NOMO-1 treated with dmso at 0.1 percent for 144 hours (cell line): ENCODE data around the gene BTG2.
"Not testable (repeated sequence)": the region's sequence is repeated elsewhere in the genome, so short reads cannot be mapped to it uniquely, and the experiment has no call there.

Experiments used
- DNase-seq: peaks from one replicate; lab custom pipeline; 2025; ENCODE audit not compliant: unreplicated experiment; lab: John Stamatoyannopoulos, UW

BTG2 gene, protein sequence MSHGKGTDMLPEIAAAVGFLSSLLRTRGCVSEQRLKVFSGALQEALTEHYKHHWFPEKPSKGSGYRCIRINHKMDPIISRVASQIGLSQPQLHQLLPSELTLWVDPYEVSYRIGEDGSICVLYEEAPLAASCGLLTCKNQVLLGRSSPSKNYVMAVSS

DNA sequence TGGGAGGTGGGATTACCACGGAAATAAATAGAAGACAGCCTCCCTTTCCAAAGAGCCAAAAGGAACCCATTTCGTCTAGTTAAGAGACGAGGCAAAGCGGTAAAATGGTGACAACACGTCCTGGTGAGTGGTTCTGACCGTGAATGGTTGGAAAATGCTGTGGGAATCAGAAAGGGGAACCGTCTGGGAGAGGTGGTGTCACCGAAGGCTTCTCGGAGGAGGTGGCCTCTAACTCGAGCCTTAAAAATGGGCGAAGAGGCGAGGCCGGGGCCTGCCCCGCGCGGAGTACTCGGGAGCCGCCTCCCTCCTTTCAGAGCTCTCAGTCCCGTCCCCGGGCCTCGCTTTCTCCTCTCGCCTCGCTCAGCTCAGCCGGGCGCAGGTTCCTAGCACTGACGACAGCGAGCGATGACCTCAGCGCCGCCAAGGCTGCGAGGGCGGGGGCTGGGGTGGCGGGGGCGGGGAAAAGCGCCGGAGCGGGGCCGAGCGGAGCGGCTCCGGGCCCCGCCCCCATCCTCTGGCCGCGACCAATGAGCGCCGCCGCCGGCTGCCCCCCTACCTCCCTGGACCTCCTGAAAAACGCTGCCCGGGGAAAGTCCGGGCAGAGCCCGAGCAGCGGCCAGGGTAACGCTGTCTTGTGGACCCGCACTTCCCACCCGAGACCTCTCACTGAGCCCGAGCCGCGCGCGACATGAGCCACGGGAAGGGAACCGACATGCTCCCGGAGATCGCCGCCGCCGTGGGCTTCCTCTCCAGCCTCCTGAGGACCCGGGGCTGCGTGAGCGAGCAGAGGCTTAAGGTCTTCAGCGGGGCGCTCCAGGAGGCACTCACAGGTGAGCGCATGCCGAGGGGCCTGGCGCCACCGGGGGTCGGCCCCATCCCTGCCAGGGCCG, at the start of gene BTG2:
TSS of gene BTG2 (plus strand) at position 601 of the 890 bp plus-strand sequence. CDS start at position 689, 88 bp downstream.
- peak; percentile 66 for DNase-seq

DNA sequence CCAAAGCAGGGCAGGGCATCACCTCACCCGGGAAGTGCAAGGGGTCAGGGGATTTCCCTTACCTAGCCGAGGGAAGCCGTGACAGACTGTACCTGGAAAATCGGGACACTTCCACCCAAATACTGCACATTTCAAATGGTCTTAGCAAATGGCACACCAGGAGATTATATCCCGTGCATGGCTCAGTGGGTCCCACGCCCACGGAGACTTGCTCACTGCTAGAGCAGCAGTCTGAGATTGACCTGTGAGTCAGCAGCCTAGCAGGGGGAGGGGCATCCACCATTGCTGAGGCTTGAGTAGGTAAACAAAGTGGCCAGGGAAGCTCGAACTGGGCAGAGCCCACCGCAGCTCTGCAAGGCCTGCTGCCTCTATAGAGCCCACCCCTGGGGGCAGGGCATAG, 48.7 kb upstream of the BTG2 start:
- DNase-seq, result not testable (repeated sequence)

DNA sequence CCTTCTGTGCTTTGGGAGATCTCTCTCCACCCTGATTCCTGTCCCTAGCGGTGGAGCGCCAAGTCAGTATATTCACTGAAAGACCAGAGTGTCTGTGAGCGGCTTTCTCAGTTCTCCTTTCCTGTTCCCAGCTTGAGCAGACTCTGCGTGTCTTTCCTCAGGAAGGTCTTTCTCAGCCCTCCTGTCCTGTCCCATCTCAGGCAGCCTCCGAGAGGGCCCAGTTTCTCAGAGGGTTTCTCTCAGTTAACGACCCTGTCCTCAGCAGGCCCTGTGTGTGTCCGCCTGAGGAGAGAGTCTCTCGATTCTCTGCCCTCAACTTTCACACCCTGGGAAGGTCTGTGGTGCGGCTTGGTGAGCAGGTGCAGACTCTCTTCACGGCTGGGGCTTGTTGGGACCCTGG, 41.8 kb upstream of the BTG2 start:
- peak; percentile 9 for DNase-seq

DNA sequence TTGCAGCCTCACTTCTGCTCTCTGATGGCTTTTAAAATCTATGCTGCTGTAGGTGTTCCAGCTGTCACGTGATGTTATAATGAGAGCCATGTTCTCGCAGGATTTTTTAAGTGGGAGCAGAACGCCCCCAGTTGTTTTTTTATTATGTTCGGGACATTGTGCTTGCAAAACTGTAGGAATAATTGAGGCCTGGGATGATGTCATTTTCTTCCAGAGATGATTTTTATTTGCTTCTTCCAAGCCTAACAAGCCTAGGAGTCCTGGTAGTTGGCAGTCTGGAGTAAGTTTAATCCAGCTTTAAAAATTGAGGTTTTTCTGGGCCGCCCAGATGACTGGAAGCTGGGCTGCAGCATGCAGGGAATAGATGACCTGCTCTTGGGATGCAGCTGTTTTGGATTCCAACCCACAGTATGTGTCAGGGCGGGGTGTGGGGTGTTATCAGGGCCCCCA, 41.2 kb upstream of the BTG2 start:
- DNase-seq, result no peak

DNA sequence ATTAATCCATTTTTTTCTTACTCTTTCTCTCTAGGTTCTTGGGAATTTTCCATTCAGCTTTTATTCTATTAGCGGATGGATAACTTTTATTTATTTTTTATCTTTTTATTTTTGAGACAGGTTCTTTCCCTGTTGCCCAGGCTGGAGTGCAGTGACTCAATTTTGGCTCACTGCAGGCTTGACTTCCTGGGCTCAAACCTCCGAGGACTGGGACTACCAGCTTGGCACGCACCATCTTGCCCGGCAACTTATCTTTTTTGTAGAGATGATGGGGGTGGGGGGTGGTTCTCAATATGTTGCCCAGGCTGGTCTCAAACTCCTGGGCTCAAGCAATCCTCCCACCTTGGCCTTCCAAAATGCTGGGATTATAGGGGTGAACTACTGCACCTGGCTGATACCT, 39.8 kb upstream of the BTG2 start:
- no peak for DNase-seq

DNA sequence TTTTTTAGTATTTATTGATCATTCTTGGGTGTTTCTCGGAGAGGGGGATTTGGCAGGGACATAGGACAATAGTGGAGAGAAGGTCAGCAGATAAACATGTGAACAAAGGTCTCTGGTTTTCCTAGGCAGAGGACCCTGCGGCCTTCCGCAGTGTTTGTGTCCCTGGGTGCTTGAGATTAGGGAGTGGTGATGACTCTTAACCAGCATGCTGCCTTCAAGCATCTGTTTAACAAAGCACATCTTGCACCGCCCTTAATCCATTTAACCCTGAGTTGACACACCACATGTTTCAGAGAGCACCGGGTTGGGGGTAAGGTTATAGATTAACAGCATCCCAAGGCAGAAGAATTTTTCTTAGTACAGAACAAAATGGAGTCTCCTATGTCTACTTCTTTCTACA, 39.2 kb upstream of the BTG2 start:
- not testable (repeated sequence) for DNase-seq

DNA sequence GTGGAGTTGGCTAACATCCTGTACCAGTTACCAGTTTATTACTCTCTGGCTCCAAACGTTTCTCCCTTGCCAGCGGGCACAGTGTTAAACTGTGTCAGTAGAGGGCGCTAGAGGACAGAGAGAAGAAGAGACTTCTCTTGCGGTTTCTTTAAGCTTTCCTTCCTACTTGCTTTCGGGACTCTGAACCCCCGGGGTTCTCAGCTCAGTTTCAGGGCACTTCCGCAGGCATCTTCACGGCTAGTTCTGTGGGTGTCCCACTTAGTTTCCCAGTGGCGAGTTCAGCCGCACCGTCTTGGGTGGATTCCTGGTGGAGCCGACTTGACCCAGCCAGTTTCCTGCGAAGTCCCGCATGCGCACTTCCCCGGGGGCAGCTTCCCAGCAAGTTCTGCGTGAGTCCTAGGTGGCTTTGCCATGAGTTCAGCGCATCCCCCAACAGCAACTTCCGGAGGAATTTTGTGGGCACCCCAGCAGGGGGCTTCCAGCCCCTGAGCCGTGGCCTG, 37.9 kb upstream of the BTG2 start:
- DNase-seq, result peak; percentile 67

DNA sequence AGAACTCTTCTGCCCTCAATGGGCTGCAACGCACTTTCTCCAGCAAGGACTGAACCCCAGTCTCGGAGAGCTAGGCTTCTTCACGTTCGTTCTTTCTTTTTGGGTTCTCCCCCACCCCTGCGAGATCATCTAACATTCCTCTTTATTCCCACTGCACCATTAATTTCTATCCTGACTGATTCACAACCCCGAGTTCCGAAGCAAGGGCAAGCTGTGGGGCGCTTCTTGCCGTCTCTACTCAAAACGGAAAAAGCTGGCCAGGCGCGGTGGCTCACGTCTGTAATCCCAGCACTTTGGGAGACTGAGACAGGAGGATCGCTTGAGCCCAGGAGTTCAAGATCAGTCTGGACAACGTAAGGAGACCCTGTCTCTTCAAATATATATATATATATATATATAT, 37.4 kb upstream of the BTG2 start:
- no peak for DNase-seq

DNA sequence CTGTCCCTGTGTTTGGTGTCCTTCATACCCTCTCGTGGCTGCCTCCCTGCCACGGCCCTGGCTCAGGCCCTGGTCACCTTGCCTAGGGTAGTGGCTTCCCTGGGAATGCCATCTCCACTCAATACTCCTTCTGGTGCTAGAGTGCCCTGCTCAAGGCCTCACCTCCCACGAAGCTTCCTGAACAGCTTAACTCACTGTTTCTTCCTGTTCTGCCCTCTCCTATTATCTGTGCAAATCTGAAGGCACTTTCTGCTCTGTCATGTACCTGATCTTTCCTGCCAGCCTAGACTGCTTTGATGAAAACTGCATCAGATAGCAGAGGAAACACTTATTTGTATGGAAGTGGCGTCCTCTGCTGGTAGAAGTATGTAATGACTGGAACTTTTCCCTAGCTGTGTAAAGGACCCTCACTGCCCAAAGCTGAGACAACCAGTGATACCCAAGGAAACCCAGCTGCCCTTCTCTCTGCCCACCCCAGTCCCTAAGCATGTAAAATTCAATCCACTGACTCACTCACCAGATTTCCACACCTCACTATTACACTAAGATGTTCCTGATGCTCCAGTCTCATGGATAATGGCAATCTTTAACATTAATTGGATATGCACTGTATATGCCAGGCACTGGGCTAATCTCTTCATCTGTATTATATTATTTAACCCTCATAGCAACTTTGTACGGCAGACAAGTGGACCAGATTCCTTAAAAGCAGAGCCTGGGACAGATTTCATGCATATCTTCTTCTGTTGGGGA, 36.2 kb upstream of the BTG2 start:
- DNase-seq, result peak; percentile 57

DNA sequence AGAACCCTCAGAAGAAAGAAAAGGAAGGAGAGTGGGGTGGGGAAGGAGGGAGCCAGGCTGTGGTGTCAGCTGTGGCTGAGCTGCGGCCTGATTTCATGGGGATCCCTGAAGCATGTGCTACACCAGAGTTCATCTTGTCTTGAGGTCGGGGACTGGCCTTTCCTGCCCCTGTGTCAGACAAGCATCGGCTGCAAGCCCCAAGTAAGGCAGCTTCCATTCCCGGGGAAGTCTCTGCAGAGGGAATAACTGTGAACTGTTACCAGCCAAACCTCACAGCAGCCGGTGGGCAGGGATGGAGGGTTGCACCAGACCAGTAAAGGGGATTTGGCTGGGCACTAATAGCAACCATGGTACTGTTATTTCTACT, 35.7 kb upstream of the BTG2 start:
- no peak for DNase-seq

DNA sequence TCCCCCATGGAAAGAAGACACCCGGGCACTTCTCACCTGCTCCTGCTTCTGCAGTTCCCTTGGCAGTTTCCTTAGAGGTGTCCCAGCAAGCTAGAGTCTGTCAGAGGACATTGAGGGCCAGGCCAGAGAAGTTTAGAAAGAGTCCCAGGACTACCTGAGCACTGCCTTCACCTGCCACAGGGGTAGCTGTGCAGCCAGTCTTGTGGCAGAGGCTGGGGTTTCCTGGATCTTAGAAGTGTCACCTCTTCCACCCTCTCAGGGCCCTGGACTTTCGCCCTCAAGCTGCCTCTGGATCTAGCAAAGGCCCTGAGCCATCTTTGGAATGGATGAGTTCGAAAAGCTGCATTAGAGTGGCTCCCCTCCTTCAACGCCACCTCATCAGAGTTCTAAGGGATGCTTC, 34.9 kb upstream of the BTG2 start:
- no peak for DNase-seq

DNA sequence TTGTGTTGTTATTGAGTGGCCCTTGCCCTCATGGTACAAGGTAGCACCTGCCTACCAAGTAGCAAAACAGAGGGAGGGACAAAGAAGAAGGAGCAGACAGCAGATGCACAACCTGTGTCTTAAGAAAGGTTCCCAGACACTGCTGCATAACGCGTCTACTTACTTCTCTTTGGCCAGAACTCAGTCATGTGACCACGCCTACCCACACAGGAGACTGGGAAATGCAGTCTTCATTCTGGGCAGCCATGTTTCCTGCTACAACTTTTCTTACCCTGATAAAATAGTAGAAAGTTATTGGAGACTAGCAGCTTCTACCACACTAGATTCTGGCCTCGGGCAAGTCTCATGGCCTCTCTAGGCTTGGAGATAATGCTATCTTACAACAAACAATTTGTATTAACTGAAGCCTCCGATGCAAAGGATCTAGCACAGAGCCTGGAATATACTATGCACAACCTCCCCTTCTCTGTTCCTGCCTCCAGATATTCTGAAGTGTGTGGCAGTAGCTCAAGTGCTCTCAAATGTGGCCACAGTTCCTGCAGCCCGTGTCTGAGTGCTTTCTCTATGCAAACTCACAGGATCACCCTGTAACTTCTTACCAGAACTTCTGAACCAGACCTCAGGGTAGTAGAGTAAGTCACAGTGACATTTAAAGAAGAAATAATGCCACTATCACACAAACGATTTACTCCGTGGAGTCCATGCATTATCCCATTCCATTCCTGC, 34.1 kb upstream of the BTG2 start:
- DNase-seq, result peak; percentile 58

DNA sequence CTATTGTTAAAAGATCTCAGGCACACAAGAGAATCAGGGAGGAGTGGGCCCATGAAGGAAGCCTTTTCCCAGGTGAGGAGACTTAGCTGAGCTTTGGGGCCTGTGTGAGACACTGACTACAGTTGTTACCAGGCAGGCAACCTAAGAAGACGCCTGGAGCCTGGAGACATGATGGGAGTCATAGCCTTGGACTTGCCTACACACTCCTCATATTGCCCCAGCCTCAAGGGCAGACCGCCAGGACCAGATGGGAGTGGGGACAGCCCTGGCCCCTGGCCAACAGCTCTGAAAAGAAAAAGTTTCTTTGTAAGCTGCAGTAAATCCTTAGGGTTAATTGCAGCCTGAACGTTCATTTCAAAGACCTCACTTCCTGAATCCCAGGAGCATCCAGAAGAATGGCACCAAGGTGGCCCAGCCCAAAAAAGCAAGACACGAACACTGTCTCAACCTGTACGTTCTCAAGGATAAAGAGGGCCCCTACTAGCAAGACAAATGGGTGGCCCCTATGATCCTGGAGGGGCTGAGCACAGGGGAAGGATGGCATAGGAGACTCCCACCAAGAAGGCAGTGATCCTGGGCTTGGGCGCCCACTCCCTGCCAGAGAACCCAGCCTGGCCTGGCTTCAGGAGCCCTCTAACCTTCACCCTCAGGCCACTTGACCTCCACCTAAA, 33.2 kb upstream of the BTG2 start:
- DNase-seq, result no peak

DNA sequence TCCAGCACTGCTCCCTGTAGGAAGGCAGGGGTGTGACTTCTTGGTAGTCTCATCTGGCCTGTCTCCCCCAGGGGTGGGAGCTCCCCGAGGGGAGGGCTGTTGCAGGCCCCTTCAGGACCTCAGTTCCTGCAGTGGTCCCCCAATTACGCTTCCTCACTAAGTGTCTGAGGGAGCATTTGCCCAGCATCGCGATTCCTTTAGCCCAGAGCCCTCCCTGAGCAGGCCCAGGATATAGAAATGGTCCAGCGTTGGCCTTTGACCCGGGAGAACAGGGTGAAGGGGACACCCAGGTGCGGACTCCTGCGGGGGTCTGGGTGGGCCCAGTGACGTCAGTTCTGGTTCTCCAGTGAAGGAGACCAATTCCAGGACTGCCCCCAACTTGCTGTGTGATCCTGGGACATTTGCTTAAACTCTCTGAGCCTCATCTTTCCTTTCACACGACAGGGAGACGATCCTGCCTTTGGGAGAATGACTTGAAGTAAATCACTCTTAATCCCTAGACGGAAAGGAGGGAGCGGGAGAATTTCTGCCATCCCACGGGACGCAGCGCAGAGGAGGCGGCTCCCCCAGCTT, 32.6 kb upstream of the BTG2 start:
- DNase-seq, result no peak

DNA sequence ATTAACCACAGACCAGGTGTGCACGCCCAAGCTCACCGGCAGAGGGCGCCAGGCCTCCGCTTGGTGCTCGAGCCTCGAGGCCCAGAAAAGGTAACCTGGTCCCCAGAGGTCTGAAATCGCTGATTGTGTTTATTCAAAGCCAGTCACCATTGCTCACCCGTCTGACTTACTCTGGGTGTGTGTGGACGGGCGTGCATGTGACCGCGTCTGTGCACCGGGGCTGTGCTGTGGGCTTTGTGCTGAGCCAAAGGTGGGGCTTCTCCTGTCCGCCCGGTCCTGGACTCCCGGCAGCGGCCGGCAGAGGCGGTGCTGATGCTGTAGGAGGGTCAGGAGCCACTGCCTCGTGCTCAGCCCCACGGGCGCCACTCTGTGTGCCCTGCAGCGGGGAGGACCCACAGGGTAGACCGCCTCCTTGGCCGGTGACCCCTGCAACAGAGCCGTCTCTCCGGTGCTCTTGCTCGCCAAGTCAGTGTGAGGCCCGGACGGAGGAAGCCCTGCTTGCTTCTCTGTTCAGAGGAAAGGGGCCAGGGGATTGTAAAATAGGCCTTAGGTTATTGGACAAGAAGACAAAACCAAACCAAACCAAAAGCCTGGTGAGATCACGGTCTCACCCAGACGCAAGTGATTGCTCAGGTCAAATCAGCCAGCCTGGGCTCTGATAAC, 32.0 kb upstream of the BTG2 start:
- peak; percentile 71 for DNase-seq

DNA sequence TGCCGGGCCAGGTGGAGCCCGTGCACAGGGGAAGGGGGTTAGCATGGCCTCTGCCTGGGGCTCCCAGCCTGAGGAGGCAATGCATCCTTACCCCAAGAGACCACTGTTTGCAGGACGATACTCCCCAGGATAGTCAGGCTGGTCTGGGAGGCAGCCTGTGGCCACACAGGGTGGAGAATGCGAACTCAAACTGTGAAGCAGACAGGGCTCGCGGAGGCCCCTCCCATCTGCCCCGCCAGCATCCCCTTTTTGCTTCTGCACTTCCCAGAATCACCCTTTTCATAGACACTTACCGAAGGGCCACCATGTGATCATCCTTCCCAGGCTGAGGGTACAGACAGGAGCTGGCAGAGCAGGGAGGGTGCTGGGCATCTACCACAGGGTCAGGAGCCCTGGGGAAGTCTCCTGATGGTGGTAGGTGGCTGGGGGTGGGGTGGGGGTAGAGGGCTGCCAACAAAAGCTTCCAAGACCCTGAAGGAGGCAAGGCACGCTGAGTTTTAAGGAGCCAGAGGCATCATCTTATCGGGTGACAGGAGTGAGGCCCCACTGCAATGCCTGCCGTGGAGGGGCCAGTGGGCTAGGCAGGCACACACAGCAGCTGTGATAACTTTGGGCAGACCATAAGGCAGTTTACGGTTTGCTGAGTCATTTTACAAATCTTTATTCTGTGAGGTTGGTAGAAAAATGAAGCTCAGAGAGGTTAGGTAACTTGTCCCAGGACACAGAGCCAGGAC, 31.3 kb upstream of the BTG2 start:
- DNase-seq, result no peak

DNA sequence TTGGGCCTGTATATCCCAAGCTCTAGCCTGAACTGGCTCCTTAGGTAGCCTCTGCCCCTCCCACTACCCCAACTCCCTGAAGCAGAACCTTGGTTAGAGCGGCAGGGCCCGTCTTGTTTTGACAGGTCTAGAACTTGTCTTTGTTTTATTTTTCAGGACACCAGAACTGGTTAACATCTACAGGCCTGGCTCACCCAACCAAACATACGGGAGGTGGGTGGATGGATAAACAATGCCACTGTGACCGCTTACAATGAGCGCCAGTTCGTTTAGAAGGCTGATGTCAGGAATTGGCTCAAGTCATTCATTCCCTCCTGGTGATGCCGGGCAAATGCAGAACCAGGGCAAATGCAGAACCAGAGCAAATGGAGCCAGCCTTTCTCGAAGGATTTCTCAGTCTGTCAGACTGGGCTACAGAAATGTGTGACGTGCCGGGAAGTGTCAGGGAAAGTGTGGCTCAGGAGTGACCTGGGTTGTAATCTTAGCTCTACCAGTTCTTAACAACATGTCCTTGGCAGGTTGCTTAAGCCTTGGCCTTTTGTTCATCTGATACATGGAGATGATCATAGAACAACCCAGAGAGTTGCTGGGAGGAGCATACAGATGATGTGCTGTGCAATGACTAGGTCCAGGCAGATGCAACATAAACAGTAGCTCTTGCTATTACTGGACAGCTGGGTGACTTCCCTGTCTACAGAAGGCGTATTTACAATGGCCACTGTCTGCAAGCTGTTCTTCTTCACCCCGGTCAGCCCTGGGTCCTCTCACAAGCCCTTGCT, 30.5 kb upstream of the BTG2 start:
- no peak for DNase-seq

DNA sequence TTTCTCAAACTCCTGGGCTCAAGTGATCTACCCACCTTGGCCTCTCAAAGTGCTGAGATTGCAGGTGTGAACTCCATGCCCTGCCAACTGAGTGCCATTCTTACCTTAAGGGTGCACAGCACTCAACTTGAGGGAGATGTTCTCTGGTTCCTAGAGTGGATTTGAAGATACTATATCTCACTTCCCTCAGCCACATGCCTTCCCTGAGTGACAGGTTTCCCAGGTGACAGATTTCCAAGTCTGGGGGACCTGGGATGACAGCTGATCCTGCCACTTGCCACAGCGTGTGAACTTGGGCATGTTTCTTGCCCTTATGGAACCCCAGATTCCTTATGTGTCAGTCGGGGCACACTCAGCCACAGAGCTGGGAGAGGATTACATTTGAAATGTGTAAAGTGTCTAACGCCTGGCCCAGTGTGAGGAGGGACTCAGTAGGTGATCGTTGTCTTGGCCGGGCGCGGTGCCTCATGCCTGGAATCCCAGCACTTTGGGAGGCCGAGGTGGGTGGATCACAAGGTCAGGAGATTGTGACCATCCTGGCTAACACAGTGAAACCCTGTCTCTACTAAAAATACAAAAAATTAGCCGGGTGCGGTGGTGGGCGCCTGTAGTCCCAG, 29.6 kb upstream of the BTG2 start:
- no peak for DNase-seq
